ENCODE data around the gene TMEM207.

GRCh38 chr3:190401963-190402362 is 47.7 kb downstream of the TMEM207 start:
- TF ChIP-seq JUND (IDR thresholded peaks at IDR 0.05; ENCODE audit: low read length) (no peak), SIN3A (conservative IDR thresholded peaks at IDR 0.05 in 1 of 2, IDR thresholded peaks at IDR 0.05 in 1 of 2; ENCODE audit: low read depth in 1 of 2, low read length in 2 of 2) (no peak)

Data from H1 (cell line).